DOHH2 (cell line): ENCODE data around the gene HEXIM2.

Source experiments
- EZH2phosphoT487 ChIP-seq: fragments of 200-600 bp; sonication (generic); IDR thresholded peaks from 2 replicates; pipeline ENCODE4 v1.6.1; 2017; ENCODE audit warnings: borderline replicate concordance, mild to moderate bottlenecking, antibody characterized with exemption, low read length, moderate library complexity, mixed read lengths
- TF ChIP-seq, protein P1 (sequence below): fragments of 200-600 bp; sonication (generic); IDR thresholded peaks from one replicate; pipeline ENCODE4 v1.5.1; 2014; ENCODE audit warnings: antibody characterized with exemption, mild to moderate bottlenecking, low read depth, low read length; ENCODE audit not compliant: poor library complexity, severe bottlenecking

DNA sequence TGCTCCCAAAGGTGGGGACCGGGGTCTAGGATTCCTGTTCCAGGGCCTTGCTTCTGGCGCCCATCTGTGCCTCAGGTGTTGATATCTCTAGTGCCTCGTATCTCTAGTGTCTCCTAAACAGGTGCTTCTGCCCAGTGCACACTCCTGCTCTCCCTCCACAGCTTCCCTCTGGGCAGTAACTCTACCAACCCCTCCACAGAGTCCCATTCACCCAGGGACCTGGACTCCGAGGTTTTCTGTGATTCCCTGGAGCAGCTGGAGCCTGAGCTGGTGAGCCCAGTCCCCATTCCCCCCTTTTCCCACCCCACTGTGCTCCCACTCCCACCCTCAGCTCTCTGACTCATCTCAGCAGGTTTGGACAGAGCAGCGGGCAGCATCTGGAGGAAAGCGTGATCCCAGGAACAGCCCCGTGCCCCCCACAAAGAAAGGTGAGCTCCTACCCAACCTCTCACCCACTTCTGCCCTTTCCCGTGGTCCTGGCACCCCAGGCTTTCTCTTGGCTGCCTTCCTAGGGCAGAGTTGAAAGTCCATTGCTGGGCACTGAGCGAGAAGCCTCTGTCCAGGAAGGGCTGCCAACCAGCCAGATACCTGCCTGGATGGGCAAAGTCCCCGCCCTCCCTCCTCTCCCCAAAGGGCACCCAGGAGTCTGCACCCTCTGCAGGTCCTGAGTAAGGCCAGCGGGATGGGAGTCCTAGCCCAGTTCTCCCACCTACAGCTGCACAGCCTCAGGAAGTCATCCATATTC, 23.9 kb upstream of the HEXIM2 start:
- TF ChIP-seq, protein P1, sequence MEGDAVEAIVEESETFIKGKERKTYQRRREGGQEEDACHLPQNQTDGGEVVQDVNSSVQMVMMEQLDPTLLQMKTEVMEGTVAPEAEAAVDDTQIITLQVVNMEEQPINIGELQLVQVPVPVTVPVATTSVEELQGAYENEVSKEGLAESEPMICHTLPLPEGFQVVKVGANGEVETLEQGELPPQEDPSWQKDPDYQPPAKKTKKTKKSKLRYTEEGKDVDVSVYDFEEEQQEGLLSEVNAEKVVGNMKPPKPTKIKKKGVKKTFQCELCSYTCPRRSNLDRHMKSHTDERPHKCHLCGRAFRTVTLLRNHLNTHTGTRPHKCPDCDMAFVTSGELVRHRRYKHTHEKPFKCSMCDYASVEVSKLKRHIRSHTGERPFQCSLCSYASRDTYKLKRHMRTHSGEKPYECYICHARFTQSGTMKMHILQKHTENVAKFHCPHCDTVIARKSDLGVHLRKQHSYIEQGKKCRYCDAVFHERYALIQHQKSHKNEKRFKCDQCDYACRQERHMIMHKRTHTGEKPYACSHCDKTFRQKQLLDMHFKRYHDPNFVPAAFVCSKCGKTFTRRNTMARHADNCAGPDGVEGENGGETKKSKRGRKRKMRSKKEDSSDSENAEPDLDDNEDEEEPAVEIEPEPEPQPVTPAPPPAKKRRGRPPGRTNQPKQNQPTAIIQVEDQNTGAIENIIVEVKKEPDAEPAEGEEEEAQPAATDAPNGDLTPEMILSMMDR: no peak
- no peak for TF ChIP-seq EZH2phosphoT487
